NCI-H1092 treated with DMSO at 0.1 percent for 48 hours (cell line): ENCODE measurements around the gene ABCA13.

Experiments used
- DNase-seq: peaks from one replicate; lab custom pipeline; 2025; lab: John Stamatoyannopoulos, UW

ABCA13 gene

DNA sequence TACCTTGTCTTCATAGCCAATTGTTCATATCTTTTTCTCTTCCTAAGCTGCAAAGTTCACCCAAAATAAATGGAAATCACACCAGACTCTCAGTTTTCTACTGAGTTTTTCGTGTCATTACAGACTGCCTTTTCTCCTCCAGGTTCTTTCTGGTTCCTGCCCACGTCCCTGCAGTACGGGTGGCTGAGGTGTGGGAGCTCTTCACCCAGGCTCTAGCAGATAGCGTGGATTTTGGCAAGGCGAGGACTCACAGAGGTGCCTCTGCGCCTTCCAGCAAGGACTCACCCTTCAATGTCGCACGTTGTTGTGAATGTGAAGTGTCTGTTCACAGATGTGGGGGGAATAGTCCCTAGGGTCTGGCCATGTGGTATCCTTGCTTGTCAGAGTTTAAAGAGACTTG lies 71.6 kb downstream of the ABCA13 start:
- no peak for DNase-seq

DNA sequence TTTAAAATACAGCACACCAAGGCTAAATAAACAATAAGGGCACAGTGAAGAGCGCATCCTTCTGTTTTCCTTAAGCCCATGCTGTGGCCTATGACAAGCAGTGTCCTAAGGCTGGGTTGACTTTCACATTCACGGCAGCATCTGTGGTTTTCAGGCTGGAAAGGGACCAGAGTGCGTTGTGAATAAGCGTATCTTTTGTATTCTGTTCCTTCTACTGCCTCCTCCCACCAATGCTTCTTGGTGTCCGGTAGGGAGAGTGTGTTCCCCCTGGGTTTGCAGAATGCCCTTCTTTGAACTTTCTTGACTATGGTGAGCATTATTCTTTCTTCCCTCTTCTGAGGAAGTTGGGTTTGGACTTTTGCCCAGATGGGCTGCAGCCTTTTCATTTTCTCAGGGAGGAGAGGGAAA lies 73.6 kb downstream of the ABCA13 start:
- DNase-seq: no peak

DNA sequence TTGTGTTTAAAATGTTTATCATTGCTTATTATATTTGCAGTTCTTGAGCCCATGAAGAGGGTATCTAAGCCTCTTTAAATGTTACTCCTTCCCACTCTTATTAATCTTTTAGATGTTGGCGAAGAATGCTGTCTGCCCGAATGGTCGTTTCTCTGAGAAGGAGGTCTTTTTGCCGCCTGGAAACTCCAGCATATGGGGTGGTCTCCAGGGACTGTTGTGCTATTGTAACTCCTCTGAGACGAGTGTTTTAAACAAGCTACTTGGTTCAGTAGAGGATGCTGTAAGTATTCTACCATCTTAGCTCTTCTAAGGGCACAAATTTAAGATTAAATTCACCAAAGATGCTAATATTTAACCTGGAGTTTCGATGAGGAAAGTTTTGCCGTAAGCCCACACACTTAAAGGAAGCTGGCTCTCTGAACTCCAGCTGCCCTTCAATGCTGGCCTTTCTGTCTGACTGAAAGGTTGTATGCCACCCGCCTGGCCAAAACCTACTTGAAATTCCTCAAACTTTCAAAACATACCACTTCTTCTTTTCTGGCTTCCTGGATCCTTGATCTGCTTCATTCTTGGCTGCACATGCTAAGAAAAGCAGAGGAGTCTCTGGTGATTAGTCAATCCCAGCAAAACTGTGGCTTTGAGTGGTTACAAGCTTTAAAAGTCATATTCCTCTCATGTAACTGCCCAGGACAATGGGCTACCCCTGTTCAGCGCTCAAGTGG lies 74.7 kb downstream of the ABCA13 start:
- DNase-seq: no peak

DNA sequence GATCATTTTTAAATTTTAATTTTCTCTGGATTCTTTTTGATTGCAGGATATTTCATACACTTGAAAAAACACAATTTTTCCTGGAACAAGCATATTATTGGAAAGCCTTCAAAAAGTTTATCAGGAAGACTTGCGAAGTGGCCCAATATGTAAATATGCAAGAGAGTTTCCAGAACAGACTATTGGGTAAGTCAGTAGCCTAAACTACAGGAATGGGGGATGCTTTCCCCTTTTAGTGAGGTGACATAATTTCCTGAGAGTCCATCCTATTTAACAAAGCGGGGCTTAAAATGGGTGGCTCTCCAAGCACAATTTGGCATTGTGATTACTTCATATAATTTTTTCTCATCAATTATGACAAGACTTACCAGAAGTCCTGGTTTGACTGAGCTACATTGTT lies 77.9 kb downstream of the ABCA13 start:
- no peak for DNase-seq

DNA sequence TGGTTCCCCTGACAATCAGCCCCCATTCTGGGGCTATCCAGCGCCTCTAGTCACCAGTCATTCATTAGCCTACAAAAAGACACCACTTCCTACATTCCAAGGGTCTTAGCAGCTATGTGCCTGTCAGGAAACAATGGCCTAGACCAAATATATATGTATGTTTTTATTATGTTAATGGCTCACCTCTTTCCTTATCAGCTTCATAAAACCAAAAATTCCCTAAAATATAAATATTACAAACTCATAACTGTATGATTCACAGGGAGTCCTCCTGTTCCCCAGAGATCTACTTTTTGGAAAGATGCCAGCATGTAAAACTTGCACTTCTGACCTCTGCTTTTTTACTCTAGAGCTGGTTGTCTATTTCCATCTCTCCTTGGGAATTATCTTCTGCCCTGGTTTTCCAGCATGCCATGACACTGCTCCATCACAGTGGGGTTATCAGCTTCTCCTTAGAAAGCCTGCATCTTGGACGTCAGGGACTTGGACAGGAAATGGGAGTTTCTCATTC lies 79.2 kb downstream of the ABCA13 start:
- DNase-seq: no peak

DNA sequence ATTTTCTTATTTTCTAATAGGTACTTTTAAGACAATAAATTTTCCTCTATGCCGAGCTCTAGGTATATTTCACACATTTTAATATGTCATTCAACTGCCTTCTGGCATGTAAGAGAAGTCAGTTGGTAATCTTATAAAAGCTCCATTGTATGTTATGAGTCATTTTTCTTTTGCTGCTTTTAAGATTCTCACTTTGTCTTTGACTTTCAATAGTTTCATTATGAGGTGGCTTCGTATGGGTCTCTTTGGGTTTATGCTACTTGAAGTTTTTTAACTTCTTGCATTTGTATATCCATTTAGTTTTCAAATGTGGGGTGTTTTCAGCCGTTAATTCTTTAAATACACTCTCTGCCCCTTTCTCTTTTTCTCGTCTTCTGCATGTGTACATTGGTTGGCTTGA lies 80.5 kb downstream of the ABCA13 start:
- DNase-seq: no peak

DNA sequence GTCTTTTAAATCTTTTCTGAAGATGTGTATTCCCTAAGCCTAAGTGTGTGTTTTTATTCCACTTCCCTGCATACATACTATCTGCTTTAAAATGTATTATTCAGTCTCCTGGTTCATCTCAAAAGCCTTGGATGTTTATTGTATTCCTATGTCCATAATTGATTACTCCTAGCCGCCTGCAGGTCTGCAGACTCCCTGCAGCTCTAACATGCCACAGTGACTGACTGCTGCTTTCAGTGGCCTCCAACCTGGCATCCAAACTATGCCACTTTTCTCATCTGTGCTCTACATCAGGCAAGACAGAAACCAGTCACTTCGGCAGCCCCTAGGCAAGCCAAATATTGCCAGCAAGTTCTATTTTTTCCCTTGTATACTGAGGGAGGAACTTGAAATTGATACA lies 81.7 kb downstream of the ABCA13 start:
- no peak for DNase-seq

DNA sequence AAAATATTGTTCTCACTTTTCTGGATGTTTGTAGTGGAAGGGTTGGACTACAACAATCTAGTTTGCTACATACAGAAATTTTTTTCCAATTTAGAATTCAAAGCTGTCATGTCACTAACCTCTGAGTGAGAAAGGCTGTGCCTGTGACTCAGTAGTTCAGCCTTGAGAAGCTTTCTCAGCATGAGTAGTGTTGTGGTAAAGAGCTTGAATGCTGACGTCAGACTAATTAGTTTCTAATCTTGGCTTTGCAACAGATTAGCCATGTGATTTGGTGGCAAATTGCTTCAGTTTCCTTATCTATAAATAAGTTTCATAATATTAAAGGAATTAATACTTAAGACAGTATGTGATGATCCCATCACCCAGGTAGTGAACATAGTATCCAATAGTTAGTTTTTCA lies 83.8 kb downstream of the ABCA13 start:
- DNase-seq: no peak

DNA sequence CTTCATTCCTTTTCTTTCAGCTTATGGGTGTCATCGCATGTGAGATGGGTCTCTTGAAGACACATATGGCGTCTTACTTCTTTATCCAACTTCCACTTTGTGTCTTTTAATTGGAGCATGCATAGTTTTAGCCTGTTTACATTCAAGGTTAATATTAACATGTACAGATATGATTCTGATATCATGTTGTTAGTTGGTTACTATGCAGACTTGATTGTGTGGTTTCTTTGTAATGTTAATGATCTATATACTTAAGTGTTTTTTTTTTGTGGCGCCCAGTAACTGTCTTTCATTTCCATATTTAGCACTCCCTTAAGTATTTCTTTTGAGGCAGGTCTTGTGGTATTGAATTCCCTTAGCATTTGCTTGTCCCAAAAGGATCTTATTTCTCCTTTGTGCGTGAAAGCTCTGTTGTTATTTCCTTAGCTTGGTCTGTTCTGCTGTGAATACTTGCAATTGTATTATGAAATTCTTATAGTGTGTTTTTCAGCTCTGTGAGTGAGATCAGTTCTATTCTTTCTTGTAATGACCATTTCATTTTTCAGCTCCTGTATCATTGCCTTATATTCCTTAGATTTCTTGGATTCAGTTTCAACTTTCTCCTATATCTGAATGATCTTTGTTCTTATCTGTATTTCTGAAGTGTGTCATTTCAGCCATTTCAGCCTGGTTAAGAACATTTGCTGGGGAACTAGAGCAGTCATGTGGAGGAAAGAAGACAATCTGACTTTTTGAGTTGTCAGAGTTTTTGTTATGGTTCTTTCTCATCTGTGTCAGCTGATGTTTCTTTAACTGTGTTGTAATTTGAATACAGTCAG lies 88.4 kb downstream of the ABCA13 start:
- DNase-seq: no peak

DNA sequence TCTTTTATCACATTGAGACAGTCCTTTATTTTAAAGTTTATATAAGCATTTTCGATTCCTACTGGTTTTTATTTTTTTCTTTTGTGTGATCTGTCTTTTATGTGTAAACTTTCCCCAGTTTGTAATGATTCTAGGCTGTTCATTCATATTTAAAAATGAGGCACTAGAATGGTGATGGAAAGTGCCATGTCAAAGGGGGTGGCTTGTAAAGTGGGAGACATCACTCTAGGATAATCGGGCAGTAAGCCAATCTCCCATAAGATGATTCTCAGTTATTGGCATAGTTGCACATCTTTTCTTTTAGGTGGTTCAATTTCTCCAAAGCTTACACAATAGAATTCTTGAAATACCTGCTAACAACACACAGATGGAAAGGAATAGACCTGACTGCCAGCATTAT lies 90.4 kb downstream of the ABCA13 start:
- no peak for DNase-seq

DNA sequence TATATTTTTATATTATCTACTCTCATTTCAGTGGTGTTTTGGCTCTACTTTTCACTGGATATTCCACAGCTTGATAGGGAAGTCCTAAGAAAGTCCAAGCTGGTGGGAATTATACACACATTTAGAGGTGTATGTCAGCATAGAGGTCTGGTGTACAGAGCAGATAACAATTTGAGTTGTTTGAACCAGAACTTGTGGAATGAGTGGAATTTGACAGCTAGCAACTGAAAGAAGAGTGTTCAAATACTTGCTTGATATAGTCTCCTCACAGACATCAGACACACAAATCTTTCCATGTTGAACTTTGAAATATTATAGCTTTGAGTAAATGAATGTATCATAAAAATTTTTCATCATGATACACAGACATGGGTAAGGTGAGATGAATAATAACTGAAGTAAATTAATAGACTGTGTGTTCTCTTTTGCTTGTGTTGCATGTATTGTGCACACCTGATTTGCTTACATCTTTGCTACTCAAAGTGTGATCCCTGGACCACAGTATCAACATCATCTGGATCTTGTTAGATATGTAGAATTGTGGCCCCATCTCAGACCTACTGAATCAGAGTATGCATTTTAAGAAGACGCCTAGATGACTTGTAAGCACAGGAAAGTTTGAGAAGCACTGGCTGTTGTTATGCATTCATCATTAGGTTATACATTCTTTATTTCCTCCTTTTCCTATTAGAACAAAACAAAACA lies 91.5 kb downstream of the ABCA13 start:
- no peak for DNase-seq

DNA sequence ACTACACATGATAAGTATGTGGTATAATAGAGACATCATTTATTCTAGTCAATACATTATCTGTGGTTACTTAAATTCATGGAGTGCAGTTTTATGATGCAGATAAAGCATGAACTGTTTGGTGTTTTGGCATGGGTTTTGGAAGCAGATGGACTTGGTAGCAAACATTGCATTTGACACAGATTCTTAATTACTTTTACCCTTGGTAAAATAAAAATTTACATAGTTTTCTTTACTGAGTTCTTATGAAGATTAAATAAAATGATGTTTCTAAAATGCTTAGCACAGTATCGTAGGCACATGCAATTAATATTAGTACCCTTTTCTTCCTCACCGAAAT lies 92.0 kb downstream of the ABCA13 start:
- no peak for DNase-seq

DNA sequence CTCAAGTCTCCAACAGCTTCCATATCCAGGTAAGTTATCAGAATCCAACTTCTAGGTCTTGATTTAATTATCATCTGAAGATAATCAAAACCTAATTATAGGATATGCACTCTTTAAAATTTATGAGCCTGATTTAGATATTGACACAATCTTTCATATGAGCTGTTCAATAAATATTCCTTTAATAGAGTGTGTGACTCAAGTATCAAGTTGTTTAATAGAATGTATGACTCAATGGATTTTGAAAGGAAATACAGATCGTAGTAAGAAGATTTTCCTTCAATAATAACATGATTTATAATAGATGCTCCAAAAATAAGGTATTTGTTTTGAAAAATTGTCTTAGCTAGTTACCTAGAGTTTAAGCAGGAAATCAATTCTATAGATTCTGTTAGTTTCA lies 97.8 kb downstream of the ABCA13 start:
- no peak for DNase-seq

DNA sequence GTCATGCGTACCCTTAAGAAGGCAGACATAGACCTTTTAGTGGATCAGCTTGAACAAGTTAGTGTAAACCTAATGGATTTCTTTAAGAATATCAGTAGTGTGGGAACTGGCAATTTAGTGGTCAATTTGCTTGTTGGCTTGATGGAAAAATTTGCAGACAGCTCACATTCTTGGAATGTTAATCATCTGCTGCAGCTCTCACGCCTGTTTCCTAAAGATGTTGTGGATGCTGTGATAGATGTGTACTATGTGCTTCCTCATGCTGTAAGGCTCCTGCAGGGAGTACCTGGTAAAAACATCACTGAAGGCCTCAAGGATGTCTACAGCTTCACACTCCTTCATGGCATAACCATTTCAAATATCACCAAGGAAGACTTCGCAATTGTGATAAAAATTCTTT lies 103.4 kb downstream of the ABCA13 start:
- DNase-seq: no peak

DNA sequence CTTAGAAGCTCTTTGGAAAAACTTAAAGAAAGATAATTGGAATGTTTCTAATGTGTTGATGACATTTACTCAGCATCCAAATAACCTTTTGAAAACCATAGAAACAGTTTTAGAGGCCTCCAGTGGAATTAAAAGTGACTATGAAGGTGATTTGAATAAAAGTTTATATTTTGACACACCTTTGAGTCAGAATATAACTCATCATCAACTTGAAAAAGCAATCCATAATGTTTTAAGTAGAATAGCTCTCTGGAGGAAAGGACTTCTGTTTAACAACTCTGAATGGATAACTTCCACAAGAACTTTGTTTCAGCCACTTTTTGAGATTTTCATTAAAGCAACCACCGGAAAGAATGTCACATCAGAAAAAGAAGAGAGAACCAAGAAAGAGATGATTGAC lies 108.2 kb downstream of the ABCA13 start:
- no peak for DNase-seq

DNA sequence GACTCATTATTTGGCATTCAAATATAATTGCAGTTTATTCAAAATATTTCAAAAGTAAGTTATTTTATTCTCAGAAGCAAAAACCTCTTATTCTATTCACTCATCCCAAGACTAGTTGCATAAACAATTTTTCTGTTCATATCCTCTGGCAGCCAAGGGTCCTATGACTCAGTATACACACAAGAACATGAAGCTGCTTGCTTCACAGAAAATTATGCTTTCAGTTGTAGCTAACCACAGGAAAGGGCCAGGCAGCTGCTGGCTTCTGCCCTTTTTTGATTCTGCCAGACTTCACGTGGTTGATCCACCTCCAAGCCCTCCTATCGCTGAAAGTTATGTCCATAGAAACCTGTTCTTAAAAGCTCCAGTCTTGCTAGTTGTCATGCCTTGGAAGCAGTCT lies 108.8 kb downstream of the ABCA13 start:
- no peak for DNase-seq

DNA sequence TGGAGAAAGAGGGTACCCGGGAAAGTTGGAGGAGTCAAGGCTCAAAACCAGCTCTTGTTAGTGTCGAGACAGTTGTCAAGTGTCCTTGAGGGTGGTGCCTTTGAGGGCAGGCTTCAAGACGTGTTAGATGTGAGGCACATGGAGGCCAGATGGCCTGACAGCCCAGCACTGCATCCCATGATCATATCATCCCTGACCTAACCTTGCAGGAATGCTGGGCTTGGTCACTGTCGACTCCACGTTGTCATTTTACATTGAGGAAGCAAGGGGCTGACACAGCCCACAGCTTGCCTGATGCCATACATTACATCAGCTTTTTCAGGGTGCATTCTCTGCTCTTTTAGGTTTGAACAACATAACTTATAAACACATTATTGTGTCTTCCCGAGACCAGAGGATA lies 114.1 kb downstream of the ABCA13 start:
- no peak for DNase-seq

DNA sequence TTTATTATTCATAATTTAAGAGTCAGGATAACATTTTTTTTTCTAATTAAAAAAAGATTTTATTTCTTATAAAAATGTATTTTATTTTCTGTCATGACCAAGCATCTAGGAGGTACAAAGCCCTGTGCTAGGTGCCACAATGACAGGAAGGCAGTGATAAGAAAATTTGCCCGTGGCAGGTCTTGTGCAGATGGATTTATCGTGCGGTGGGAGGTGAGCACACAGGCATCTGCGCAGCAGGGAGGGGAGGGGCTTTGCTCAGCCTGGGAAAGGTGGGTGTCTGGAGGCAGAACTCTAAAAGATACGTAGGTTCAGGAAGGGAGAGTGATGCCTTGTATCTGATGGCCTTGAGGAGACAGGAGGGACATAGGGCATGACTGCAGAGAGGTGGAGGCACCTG lies 115.6 kb downstream of the ABCA13 start:
- no peak for DNase-seq

DNA sequence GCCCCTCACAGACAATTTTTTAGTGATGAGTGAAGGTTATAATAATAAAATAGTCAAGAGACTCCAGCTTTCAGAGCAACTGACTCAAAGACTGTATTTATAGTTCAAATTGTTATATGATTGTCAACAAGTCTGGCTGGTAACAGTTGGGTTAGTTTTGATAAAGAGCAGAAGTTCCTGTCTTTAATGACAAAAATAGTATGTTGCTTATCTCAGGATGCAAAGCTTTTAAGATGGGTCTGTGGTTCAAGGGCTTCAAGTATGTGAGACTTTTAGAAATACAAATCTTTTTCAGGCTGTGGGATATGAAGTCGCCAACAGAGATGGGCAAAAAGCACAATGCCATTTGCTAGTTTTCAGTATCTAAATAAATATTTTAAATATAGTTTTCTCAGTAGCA lies 118.4 kb downstream of the ABCA13 start:
- no peak for DNase-seq

DNA sequence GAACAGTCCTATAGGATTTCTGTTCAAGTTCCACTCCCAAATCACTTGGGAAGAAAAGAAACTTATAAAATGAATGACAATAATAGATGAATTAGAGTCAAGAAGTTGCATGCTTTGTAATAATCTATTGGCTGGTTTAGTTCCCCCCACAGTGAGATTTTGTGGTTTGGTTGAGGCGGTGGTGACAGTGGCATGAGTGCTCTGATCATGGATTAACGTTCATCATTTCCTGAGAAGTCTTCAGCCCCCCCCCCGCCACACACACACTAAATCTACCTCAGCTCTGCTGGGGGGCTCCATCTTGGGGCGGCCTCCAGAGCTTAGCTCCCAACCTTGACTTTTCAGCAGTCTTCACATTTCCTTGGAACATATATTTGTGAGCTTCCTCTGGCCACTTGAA lies 121.7 kb downstream of the ABCA13 start:
- no peak for DNase-seq

DNA sequence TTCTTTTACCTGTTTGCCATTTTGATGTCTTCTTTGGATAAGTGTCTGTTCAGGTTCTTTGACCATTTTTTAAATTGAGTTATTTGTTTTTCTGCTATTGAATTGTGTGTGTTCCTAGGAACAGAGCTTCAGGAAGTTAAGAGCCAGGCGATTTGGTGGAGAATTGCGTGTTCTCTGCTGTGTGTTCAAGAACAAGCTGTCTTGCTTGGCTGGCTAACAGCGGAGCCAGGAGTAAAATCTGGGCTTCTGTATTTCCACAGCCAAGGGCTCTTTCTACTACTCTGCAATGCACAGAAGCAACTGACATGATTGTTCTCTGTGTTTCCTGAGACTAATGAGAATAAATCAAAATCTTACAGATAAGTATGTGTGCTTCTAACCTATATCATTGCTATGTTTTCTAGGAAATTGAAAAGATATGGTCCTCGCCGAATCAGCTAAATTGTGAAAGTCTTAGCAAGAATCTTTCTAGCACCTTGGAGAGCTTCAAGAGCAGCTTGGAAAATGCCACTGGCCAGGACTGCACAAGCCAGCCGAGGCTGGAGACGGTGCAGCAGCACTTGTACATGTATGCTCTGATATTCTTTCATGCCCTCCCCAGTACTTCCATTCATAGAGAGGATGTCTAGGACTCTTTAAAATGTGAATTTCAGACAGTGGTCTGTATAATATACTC lies 124.2 kb downstream of the ABCA13 start:
- DNase-seq: no peak

DNA sequence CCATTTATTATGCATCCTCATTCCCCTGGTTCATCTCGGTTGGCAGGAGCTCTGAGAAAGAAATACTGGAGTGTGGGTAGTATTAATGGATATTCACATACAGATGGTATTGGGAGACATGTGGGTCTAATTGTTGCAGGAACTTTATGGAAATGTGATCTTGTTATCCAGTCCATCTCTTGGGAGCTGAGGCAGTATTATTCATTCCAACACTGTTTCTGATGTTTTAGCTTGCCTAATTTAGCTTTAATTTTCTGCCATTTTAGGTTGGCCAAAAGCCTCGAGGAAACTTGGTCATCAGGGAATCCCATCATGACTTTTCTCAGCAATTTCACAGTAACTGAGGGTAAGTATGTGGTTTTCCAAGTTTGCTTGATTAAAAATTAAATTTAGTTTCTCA lies 125.7 kb downstream of the ABCA13 start:
- DNase-seq: no peak

DNA sequence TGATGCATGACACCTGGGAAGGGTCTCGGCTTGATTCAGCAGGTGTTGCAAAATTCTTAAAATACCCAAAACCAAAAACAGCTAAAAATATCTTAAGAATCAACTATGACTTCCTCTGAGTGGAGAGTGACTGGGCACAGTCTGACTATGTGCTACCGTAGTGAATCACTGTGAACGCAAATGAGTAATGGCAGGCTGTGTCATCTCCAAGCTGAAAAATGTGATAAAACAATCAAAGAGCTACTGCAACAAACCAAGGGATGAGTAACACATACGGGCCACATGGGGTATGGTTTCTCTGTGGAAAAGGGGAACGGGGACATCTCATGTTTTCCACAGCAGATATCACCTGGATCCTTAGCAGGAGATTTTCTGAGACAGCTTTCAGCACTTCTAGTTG lies 127.5 kb downstream of the ABCA13 start:
- no peak for DNase-seq
